Prostate gland (tissue), 2 donors: Measurements from ENCODE around the gene CCDC148.

Experiments
- POLR2A ChIP-seq: fragments of 450-650 bp; IDR thresholded peaks from one replicate; pipeline ENCODE4 v1.6.1; 2016; ENCODE audit warnings: antibody characterized with exemption, mild to moderate bottlenecking
- POLR2AphosphoS5 ChIP-seq: sonication (generic); formaldehyde crosslinking; IDR thresholded peaks from one replicate; pipeline ENCODE4 v1.6.1; 2017; ENCODE audit warnings: antibody characterized with exemption
- TF ChIP-seq, protein P1 (sequence below), 4 experiments: fragments of 200-600 bp in 2 of 4; fragments of 450-650 bp in 2 of 4; sonication (generic) in 2 of 4; IDR thresholded peaks; 1 replicate in 3 of 4; 2 replicates in 1 of 4; pipeline ENCODE4 v1.5.1; 2016 to 2019; ENCODE audit warnings: antibody characterized with exemption in 4 of 4, mild to moderate bottlenecking in 2 of 4, moderate library complexity in 2 of 4

DNA sequence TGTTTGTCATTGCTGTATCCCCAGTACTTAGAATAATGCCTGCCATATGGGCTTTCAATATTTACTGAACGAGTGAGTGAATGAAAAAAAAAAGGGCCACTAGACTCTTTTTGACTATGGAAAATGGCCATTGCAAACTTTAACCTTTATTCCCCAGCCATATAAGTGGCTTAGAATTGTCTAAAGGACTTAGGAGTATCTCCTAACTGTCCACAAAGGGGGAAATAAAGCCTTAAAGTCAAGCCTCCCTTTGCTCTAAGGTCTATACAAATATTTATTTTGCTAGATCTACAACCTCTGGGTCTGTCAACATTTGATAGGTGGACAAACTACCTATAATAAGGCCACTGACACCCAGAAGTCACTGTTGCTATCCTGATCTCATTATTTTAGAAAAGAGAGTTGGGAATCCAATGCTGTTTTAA is 329.2 kb downstream of the CCDC148 start:
- TF ChIP-seq, protein P1, sequence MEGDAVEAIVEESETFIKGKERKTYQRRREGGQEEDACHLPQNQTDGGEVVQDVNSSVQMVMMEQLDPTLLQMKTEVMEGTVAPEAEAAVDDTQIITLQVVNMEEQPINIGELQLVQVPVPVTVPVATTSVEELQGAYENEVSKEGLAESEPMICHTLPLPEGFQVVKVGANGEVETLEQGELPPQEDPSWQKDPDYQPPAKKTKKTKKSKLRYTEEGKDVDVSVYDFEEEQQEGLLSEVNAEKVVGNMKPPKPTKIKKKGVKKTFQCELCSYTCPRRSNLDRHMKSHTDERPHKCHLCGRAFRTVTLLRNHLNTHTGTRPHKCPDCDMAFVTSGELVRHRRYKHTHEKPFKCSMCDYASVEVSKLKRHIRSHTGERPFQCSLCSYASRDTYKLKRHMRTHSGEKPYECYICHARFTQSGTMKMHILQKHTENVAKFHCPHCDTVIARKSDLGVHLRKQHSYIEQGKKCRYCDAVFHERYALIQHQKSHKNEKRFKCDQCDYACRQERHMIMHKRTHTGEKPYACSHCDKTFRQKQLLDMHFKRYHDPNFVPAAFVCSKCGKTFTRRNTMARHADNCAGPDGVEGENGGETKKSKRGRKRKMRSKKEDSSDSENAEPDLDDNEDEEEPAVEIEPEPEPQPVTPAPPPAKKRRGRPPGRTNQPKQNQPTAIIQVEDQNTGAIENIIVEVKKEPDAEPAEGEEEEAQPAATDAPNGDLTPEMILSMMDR (IDR thresholded peaks at IDR 0.05), result no peak
- TF ChIP-seq POLR2AphosphoS5 (no peak), POLR2A (no peak)
